IPS-18a (cell line): ENCODE measurements around the gene SCN7A.
"Not testable (repeated sequence)": the region's sequence is repeated elsewhere in the genome, so short reads cannot be mapped to it uniquely, and the experiment has no call there.

Source experiments
- H3K27ac ChIP-seq: one replicate; pipeline ENCODE4 v1.5.1; 2013; ENCODE audit warnings: low read length
- H3K27me3 ChIP-seq: one replicate; pipeline ENCODE4 v1.6.1; 2013; ENCODE audit warnings: mild to moderate bottlenecking, low read length; ENCODE audit not compliant: control insufficient read depth, insufficient read depth
- H3K36me3 ChIP-seq: one replicate; pipeline ENCODE4 v1.6.1; 2013; ENCODE audit warnings: low read depth, low read length; ENCODE audit not compliant: control insufficient read depth
- H3K4me1 ChIP-seq: one replicate; pipeline ENCODE4 v1.6.1; 2013; ENCODE audit warnings: low read depth, low read length; ENCODE audit not compliant: control insufficient read depth
- H3K4me3 ChIP-seq: one replicate; pipeline ENCODE4 v1.5.1; 2013; ENCODE audit warnings: low read length
- H3K9ac ChIP-seq: one replicate; pipeline ENCODE4 v1.6.1; 2013; ENCODE audit warnings: mild to moderate bottlenecking, low read length, moderate library complexity
- H3K9me3 ChIP-seq: one replicate; pipeline ENCODE4 v1.6.1; 2013; ENCODE audit warnings: low read depth, low read length; ENCODE audit not compliant: control insufficient read depth

The SCN7A gene

GRCh38 chr2:166372046-166372445 lies 122.0 kb downstream of the SCN7A start:
- Histone ChIP-seq H3K27me3 (peaks cover 14% of the 10 kb centered on the region), H3K4me3 (no peak overlapping the region), H3K36me3 (no peaks in the 10 kb centered on the region), H3K4me1 (peaks cover 13% of the 10 kb centered on the region), H3K27ac (no peak overlapping the region), H3K9me3 (no peaks in the 10 kb centered on the region), H3K9ac (no peak overlapping the region)

- Histone ChIP-seq H3K27me3 (no peaks in the 10 kb centered on the region), H3K9ac (no peak overlapping the region)
Observed at GRCh38 chr2:166365803-166366420, 128.1 kb downstream of the SCN7A start.

GRCh38 chr2:166365239-166365638 lies 128.8 kb downstream of the SCN7A start:
- no peak overlapping the region for H3K27ac ChIP-seq
- H3K4me1 ChIP-seq = no peaks in the 10 kb centered on the region
- no peak overlapping the region for H3K4me3 ChIP-seq
- H3K27me3 ChIP-seq = no peaks in the 10 kb centered on the region
- no peak overlapping the region for H3K9ac ChIP-seq
- no peaks in the 10 kb centered on the region for H3K36me3 ChIP-seq
- no peaks in the 10 kb centered on the region for H3K9me3 ChIP-seq

More at GRCh38 chr2:166365803-166366420, 128.1 kb downstream of the SCN7A start:
- H3K36me3 ChIP-seq = no peaks in the 10 kb centered on the region
- no peaks in the 10 kb centered on the region for H3K4me1 ChIP-seq
- H3K4me3 ChIP-seq = no peak overlapping the region
- no peak overlapping the region for H3K27ac ChIP-seq
- H3K9me3 ChIP-seq = no peaks in the 10 kb centered on the region

GRCh38 chr2:166364476-166365161 lies 129.4 kb downstream of the SCN7A start:
- no peaks in the 10 kb centered on the region for H3K27me3 ChIP-seq
- H3K9me3 ChIP-seq = no peaks in the 10 kb centered on the region
- no peak overlapping the region for H3K4me3 ChIP-seq
- no peak overlapping the region for H3K9ac ChIP-seq
- no peak overlapping the region for H3K27ac ChIP-seq
- H3K36me3 ChIP-seq = no peaks in the 10 kb centered on the region
- no peaks in the 10 kb centered on the region for H3K4me1 ChIP-seq

- Histone ChIP-seq H3K9ac (no peak overlapping the region), H3K27me3 (no peaks in the 10 kb centered on the region), H3K27ac (no peak overlapping the region), H3K4me3 (no peak overlapping the region), H3K36me3 (no peaks in the 10 kb centered on the region), H3K4me1 (no peaks in the 10 kb centered on the region), H3K9me3 (no peaks in the 10 kb centered on the region)
Observed at GRCh38 chr2:166361351-166362153, 132.5 kb downstream of the SCN7A start.

- H3K9me3 ChIP-seq = no peaks in the 10 kb centered on the region
- no peak overlapping the region for H3K27ac ChIP-seq
- H3K9ac ChIP-seq = no peak overlapping the region
- H3K36me3 ChIP-seq = no peaks in the 10 kb centered on the region
- no peaks in the 10 kb centered on the region for H3K27me3 ChIP-seq
- no peaks in the 10 kb centered on the region for H3K4me1 ChIP-seq
- no peak overlapping the region for H3K4me3 ChIP-seq
Observed at GRCh38 chr2:166360906-166361305, 133.1 kb downstream of the SCN7A start.

GRCh38 chr2:166360426-166360825 lies 133.6 kb downstream of the SCN7A start:
- no peak overlapping the region for H3K27ac ChIP-seq
- H3K27me3 ChIP-seq = no peaks in the 10 kb centered on the region
- H3K9me3 ChIP-seq = no peaks in the 10 kb centered on the region
- no peak overlapping the region for H3K9ac ChIP-seq
- H3K4me3 ChIP-seq = no peak overlapping the region
- no peaks in the 10 kb centered on the region for H3K36me3 ChIP-seq
- H3K4me1 ChIP-seq = no peaks in the 10 kb centered on the region

- not testable (repeated sequence) for H3K27me3 ChIP-seq, H3K9ac ChIP-seq, H3K9me3 ChIP-seq, H3K36me3 ChIP-seq, H3K4me1 ChIP-seq, H3K27ac ChIP-seq, H3K4me3 ChIP-seq
Observed at GRCh38 chr2:166357950-166358321, 136.1 kb downstream of the SCN7A start.

- H3K4me3 ChIP-seq = no peak overlapping the region
- no peaks in the 10 kb centered on the region for H3K9me3 ChIP-seq
- no peaks in the 10 kb centered on the region for H3K36me3 ChIP-seq
- H3K27me3 ChIP-seq = no peaks in the 10 kb centered on the region
- H3K9ac ChIP-seq = no peak overlapping the region
- H3K27ac ChIP-seq = no peak overlapping the region
- H3K4me1 ChIP-seq = no peaks in the 10 kb centered on the region
Observed at GRCh38 chr2:166357068-166357949, 136.7 kb downstream of the SCN7A start.
